ENCODE data around the gene PCGF6.
"Not testable (repeated sequence)": the region's sequence is repeated elsewhere in the genome, so short reads cannot be mapped to it uniquely, and the experiment has no call there.

The PCGF6 gene

DNA sequence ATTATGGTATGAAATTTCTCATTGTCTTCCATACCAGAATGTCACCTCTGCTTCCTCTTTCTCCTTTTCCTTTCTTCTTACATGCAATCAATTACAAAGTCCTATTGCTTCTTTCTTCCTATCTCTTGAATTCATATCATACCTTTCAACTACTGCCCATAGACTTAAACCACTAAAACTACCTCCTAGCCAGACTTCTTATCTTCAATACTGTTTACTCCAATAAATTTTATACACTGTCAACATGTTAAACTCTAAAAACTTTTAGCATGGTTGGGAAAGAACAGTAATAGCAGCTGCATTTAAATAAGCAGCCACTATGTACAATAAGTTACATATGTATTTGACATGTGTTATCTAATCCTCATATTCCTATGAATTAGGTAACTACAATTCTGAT, 34.9 kb downstream of the PCGF6 start:
- DNase-seq (ENCODE audit: low read depth): no peak

DNA sequence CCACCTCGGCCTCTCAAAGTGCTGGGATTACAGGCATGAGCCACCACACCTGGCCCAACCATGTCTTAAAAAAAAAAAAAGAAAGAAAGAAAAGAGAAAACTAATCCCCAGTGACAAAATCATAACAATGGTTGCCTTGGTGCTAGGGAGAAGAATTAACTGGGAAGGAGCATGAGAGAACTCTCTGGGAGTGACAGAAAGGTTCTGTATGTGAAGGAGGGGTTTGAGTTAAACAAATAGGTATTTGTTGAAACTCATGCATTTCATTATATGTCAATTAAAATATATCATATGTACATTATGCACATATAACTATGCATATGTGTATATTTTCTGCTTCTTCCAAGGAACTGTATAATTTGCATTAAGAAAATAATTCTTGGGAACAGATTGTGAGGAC, 40.7 kb downstream of the PCGF6 start:
- no peak for DNase-seq (ENCODE audit: low read depth)

DNA sequence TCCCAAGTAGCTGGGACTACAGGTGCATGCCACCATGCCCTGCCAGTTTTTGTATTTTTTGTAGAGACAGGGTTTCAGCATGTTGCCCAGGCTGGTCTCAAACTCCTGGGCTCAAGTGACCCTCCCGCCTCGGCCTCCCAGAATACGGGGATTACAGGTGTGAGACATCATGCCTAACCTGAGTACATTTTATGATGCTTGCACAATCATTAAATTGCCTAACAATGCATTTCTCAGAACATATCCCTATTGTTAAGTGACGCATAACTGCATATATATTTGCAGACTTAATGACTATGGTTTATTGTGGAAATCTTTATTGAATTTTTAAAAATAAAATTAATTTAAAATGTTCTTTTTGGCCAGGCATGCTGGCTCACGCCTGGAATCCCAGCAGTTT, 43.3 kb downstream of the PCGF6 start:
- DNase-seq (ENCODE audit: low read depth): no peak

DNA sequence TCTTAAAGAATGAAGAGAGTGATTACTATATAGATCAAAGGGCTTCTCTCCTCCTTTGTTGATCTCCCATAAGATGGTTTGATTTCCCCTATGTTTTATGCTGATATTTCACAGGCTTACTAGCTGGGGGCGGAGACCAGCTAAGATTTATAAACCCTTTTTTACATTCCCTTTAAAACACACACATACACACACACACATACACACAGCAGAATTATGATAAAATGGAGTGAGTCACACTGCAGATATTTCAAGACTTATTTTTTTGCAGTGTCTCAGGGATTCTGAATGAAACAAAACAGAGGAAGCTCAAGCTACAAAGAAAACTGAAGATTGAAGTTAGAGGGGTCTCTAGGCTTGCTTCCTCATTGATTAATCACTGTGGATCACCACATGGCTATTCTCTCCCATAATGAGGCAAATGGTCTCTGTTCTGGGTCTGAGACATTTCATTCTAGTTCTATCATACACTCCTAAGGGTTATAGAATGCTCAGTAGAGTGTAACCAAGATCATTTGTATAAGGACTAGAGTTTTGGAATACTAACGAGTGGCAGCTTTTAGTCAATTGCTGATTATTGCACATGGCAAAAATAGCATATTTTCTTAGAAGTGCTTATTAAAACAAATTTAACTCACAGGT, 55.4 kb downstream of the PCGF6 start:
- DNase-seq (ENCODE audit: low read depth): peak; percentile 49

DNA sequence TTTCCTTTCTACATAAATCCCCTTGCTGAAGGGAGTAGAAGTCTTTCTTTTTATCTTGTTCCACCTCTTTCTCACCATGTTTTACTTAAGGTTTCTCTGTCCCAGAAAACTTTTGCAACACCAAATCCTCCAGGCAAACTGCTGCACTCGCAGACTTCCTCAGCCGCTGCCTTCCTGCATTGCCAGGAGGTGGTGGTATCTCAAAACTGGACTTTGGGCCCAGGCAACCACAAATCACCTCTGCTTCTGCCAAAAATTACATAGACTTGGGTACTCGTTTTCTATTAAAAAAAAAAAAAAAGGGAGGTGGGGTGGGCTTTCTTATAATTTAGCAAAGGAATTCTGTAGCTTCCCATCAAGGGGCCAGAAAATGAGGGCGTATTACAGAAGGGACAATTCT, 59.4 kb downstream of the PCGF6 start:
- no peak for DNase-seq (ENCODE audit: low read depth)

DNA sequence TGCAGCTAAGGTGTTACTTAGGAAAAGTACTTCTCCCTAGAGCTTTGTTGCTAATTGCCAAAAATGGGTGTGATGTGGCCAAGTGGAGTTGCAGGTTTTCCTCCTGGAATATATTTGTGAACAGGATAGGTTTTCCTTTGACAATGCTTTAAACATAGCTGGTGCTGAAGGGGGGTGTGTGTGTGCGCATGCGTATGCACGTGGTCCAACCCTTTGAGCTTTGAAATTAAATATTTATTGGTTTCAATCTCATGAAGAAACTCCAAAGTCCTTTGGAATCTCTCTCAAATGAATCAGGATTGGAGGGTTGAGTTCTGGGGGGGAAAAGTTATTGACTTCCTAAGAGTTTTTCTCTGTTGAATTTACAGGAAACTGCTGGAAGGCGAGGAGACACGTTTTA, 62.9 kb downstream of the PCGF6 start:
- DNase-seq (ENCODE audit: low read depth): no peak

DNA sequence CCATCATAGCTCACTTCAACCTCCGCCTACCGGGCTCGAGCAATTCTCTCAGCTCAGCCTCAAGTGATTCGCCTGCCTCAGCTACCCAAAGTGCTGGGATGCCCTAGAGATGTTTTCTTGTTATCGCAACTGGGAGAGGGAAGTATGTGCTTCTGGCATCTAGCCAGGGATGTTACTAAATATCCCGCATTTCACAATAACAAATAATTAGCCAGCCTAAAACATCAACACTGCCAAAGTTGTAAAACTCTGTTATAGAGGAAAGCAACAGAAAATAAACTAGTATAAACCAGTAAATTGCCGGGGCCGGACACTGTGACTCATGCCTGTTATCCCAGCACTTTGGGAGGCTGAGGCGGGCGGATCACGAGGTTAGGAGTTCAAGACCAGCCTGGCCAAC, 66.8 kb downstream of the PCGF6 start:
- peak; percentile 71 for DNase-seq (ENCODE audit: low read depth)

DNA sequence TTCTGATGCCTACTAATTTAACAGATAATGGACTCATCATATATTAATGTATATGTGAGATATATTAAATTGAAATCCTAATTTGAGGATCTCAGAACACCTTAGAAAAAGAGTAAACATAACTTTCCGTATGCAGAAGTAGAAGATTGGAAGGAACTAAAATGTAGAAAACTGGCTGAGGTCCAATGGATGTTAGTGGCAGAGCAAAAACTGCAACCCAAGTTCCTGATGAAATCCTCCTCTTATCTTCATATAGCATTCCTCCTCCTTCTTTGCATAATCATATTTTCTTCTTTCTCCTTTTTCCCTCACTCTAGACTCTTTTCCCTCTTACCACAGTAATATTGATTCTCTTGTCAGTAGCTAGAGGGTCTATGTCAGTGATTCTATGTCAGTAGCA, 68.0 kb downstream of the PCGF6 start:
- no peak for DNase-seq (ENCODE audit: low read depth)

DNA sequence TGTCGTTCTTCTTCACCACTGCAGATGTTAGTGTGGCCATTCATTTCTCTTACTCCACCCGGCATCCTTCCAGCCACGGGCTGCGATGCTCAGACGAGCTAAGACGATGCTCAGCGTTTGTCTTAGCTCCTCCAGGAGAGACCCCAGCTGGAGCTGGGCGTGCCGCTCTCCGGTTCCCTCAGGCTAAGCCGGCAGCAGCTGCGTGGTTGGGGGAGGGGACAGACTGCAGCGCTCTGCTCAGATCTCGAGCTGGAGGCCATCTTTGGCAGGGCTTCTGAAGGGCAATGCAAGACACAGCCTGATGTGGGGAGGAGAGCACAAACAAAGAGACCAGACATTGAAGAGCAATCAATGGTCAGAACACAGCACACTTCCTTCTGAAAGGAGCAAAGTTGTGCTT, 69.2 kb downstream of the PCGF6 start:
- no peak for DNase-seq (ENCODE audit: low read depth)

DNA sequence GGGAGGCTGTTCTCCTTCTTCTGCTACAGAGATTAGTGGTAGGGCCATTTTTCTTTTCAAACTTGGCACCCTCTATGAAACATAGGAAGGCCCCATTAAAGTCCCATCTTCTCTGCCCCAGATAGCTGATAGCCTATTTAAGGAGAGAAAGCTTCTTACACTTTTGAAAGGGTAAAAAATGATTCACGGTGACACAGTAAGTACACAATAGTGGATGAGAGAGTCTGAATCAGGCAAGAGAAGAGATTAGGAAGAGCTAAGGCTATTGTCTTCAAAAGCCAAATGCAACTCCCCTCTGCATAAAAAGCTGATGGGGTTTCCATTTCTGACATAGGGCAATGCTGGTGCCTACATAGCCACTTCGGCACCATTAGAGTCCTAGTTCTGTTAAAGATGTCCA, 70.4 kb downstream of the PCGF6 start:
- DNase-seq (ENCODE audit: low read depth): no peak

DNA sequence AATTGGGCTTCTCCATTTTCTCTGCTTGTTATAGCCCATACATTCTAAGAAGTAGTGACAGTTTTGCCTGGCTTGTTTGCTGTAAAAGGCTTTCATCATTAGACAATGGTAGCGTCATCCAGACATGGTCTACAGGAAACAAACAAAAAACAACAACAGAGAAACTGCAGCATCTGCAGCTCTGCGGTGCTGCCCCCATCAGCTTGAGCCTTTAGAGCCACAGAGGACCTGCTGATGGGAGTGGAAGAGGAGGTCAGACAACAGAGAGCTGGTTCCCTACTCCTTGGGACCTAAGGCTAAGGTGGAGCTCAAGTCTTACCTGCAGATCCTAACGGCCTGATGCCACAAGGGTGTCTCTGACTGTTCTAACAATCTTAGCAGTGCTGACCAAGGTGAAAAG, 70.9 kb downstream of the PCGF6 start:
- DNase-seq (ENCODE audit: low read depth): no peak

DNA sequence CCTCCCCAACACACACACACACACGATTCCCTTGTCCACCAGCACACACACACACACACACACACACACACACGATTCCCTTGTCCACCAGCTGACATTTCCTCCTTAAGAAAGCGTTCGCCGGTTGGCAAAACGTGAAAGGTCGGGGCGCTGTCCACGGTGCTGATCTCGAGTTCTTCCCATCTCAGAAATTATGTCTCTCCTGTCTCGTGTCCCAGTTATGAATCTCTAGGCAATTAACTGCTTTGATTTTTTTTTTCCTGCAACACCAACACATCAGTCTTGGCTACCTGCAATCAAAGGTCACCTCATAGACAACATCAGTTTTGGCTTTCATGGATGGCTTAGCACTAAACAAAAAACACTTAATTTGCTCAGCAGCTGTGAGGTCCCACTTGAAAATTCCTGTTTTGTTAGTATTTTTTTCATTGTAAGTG, 72.1 kb downstream of the PCGF6 start:
- no peak for DNase-seq (ENCODE audit: low read depth)

DNA sequence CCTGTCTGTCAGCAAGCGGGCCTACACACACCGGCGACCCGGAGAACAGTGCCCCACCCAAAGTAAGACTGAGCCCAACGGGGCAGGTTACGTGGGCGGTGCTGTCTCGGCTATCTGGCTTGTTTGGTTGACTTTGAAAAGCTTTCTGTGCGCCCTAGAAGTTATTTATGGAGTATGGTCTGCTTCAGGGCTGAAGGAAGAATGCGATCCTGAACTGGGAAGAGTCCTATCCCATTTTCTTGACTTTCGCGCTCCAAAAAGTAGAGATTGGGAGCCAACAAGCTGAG, 72.5 kb downstream of the PCGF6 start:
- no peak for DNase-seq (ENCODE audit: low read depth)

DNA sequence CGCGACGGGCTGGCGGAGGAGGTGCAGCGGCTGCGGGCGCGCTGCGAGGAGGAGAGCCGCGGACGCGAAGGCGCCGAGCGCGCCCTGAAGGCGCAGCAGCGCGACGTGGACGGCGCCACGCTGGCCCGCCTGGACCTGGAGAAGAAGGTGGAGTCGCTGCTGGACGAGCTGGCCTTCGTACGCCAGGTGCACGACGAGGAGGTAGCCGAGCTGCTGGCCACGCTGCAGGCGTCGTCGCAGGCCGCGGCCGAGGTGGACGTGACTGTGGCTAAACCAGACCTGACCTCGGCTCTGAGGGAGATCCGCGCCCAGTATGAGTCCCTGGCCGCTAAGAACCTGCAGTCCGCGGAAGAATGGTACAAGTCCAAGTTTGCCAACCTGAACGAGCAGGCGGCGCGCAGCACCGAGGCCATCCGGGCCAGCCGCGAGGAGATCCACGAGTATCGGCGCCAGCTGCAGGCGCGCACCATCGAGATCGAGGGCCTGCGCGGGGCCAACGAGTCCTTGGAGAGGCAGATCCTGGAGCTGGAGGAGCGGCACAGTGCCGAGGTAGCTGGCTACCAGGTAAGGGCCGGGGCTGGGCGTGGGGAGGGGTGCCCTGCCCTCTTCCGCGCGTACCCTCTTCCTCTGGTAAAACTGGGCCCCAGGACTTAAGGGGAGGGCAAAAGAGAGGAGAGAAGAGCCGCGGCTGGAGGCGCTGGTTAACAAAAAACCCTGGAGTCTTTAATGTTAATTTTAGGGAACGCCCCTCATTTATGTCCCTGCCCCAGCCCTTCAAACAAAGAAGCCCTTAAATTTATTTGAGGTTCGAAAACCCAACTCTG, 73.0 kb downstream of the PCGF6 start:
- no peak for DNase-seq (ENCODE audit: low read depth)

DNA sequence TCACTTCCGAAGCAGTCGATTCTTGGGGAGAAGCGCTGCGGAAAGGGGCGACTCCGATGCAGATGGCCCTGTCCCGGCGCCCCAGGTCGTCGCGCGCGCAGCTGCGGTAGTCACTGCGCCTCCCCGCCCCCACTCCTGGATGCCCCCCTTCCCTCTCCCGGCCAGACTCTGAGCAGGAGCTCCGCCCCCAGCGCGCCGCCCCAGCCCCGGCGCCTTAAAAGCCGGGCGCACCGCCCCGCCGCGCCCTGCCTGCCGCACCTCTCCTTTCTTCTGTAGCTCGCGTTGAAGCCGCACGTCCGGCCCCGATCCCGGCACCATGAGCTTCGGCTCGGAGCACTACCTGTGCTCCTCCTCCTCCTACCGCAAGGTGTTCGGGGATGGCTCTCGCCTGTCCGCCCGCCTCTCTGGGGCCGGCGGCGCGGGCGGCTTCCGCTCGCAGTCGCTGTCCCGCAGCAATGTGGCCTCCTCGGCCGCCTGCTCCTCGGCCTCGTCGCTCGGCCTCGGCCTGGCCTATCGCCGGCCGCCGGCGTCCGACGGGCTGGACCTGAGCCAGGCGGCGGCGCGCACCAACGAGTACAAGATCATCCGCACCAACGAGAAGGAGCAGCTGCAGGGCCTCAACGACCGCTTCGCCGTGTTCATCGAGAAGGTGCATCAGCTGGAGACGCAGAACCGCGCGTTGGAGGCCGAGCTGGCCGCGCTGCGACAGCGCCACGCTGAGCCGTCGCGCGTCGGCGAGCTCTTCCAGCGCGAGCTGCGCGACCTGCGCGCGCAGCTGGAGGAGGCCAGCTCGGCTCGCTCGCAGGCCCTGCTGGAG, 73.8 kb downstream of the PCGF6 start, which contains the start of gene INA:
Gene INA, plus strand, starts transcription at position 243 of the 817 bp plus-strand sequence. Its CDS starts 74 bp downstream, at position 317.
- DNase-seq (ENCODE audit: low read depth): no peak

DNA sequence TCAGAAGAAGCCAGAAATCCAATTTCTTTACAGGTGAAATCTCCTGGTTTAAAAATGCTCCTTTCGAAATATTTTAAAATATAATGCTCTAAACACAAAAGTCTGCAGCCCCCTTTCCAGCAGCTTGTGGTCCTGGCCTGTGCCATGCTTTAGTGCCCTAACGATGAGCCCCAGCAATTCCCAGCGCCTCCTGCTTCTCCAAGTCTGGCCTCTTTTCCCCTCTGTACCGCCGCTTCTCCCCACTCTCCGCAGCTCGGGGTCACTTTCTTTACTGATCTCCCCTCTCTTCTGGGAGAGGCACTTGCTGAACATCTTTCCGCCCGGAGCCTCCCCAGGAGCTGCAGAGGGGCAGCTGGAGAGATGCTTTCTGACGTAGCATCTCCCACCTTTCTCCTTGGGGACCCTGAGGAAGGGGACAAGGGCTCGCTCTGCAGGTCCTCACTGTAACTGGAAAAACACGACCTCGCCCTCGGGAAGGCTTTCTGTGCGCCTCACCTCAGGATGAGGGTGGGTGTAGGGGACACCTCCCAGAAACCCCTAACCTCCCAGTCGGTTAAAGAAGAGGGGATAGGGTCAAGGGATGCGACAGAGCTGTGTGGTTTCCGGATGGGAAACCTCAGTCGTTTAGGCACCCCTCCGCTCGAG, 74.6 kb downstream of the PCGF6 start:
- DNase-seq (ENCODE audit: low read depth): no peak

DNA sequence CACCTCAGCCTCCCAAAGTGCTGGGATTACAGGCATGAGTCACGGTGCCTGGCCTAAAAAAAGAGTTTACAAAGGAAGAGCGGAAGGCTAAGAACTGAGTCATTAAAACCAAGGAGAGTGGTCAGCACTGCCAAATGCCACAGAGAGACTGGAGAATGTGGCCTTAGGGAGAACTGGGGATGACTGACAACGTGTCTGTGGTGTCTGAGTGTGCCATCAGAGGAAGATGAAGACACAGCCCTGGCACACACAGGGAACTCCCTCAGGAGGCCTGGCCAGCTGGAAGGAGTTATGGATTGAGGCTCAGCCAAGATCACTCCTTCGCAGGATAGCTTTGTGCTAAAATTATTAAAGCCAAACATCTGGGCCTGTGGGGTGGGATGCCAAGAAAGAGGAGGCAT, 77.9 kb downstream of the PCGF6 start:
- DNase-seq (ENCODE audit: low read depth): peak; percentile 100

DNA sequence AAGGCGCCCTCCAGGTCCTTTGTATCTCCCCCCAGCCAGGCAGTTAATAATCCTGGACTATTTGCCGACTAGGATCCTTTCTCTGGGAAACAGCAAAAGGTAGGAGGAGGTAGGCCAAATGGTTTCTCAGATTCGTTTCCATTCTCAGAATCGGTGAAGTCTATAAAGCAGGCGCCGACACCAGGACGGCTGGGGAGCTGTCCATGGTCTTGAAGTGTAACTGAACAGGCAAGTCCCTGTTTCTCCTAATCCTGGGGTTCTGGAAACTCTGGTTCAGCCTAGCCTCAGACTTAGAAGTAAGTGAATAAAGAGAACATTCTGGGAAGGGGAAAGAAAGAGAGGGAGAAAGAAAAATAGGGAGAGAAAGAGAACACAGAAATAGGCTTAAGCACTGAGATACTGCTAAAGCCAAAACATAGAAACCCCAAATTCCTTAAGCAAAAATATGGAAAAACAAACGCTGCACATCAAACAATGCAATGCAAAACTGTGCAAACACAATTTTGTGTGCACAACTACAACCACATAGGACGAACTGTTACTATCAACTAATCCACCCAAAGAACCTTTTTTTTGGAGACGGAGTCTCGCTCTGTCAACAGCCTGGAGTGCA, 85.1 kb downstream of the PCGF6 start:
- no peak for DNase-seq (ENCODE audit: low read depth)

DNA sequence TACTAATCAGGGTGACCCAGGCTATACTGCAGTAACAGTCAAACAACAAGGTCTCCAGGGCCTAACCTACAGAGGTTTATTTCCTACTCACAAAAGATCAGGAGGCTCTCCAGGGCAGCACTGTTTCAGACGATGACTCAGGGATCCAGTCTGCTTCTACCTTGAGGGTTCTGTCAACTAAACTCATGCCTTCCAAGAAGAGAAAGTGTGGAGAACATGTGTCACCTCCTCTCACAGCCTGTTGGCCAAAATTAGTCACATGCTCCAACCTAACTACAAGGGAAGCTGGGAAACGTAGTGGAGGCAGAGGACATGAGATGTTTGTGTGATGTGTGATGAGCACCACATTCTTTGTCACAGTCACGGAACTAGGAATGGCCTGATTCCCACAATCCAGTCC, 88.7 kb downstream of the PCGF6 start:
- DNase-seq (ENCODE audit: low read depth): no peak

DNA sequence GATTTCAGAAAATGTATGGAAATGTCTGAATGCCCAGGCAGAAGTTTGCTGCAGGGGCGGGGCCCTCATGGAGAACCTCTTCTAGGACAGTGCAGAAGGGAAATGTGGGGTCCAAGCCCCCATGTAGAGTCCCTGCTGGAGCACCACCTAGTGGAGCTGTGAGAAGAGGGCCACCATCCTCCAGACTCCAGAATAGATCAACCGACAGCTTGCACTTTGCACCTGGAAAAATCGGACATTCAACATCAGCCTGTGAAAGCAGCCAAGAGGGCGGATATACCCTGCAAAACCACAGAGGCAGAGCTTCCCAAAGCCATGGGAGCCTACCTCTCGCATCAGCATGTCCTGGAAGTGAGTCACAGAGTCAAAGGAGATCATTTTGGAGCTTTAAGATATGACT, 91.0 kb downstream of the PCGF6 start:
- no peak for DNase-seq (ENCODE audit: low read depth)

DNA sequence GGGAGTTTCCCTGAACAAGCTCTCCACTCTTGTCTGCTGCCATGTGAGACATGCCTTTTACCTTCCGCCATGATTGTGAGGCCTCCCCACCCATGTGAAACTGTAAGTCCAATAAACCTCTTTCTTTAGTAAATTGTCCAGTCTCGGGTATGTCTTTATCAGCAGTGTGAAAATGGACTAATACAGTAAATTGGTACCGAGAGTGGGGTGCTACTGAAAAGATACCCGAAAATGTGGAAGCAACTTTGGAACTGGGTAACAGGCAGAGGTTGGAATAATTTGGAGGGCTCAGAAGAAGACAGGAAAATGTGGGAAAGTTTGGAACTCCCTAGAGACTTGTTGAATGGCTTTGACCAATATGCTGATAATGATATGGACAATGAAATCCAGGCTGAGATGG, 92.0 kb downstream of the PCGF6 start:
- DNase-seq (ENCODE audit: low read depth): not testable (repeated sequence)

DNA sequence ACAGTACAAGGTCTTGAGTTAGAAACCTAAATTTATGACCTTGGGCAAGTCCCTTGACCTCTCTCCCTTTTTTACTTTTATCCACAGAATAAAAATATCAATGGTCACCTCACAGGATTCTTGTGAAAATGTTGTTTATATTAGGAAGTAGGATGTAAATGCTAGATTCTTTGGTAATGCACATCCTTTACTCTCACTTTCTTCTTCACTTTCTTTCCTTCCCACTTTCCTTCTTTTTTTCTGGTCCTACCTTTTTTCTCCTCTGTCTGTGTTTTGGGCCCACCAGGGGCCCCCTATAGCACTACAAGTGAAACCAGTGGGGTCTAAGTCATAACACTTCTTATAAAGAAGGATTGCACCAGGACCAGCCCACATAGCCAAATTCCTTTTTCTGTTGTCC, 93.1 kb downstream of the PCGF6 start:
- no peak for DNase-seq (ENCODE audit: low read depth)

Measured in GM04503 (cell line).